ENCODE data around the gene NPLOC4. TPM values are rescaled to one million over a fixed set of nuclear protein-coding genes. Genes with fewer than 3 reads are reported as not detected.

NPLOC4 gene
- polyA plus RNA-seq, 1 of the 3 experiments (the other 2 are of a cell fraction): 88.6 TPM

GRCh38 chr17:81636505-81637288 is at the start of gene NPLOC4, which contains the start of gene TSPAN10 (continued):
- TF ChIP-seq, protein P1, sequence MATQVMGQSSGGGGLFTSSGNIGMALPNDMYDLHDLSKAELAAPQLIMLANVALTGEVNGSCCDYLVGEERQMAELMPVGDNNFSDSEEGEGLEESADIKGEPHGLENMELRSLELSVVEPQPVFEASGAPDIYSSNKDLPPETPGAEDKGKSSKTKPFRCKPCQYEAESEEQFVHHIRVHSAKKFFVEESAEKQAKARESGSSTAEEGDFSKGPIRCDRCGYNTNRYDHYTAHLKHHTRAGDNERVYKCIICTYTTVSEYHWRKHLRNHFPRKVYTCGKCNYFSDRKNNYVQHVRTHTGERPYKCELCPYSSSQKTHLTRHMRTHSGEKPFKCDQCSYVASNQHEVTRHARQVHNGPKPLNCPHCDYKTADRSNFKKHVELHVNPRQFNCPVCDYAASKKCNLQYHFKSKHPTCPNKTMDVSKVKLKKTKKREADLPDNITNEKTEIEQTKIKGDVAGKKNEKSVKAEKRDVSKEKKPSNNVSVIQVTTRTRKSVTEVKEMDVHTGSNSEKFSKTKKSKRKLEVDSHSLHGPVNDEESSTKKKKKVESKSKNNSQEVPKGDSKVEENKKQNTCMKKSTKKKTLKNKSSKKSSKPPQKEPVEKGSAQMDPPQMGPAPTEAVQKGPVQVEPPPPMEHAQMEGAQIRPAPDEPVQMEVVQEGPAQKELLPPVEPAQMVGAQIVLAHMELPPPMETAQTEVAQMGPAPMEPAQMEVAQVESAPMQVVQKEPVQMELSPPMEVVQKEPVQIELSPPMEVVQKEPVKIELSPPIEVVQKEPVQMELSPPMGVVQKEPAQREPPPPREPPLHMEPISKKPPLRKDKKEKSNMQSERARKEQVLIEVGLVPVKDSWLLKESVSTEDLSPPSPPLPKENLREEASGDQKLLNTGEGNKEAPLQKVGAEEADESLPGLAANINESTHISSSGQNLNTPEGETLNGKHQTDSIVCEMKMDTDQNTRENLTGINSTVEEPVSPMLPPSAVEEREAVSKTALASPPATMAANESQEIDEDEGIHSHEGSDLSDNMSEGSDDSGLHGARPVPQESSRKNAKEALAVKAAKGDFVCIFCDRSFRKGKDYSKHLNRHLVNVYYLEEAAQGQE (IDR thresholded peaks at IDR 0.05; ENCODE audit: low read depth, low read length): peak; percentile 80
- peak; percentile 87 for TF ChIP-seq POLR2AphosphoS5 (IDR thresholded peaks at IDR 0.05; ENCODE audit: low read depth, low read length)
- TF ChIP-seq, protein P2, sequence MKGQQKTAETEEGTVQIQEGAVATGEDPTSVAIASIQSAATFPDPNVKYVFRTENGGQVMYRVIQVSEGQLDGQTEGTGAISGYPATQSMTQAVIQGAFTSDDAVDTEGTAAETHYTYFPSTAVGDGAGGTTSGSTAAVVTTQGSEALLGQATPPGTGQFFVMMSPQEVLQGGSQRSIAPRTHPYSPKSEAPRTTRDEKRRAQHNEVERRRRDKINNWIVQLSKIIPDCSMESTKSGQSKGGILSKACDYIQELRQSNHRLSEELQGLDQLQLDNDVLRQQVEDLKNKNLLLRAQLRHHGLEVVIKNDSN (IDR thresholded peaks at IDR 0.05; ENCODE audit: borderline replicate concordance, low read depth): 0 out of 2 replicates have a peak, but pooled peaks have one; percentile 27
- no peak; the same call in 1 of the 2 replicates for TF ChIP-seq RAD21 (IDR thresholded peaks at IDR 0.05; ENCODE audit: low read length)
- no peak for TF ChIP-seq TEAD4 (IDR thresholded peaks at IDR 0.05; ENCODE audit: borderline replicate concordance, insufficient read depth)
- peak; percentile 70 for TF ChIP-seq FOXJ3 (CRISPR knock-in tag; IDR thresholded peaks at IDR 0.05)
- TF ChIP-seq EZH2phosphoT487 (IDR thresholded peaks at IDR 0.05; ENCODE audit: borderline replicate concordance, low read depth): no peak
- TF ChIP-seq, protein P3, sequence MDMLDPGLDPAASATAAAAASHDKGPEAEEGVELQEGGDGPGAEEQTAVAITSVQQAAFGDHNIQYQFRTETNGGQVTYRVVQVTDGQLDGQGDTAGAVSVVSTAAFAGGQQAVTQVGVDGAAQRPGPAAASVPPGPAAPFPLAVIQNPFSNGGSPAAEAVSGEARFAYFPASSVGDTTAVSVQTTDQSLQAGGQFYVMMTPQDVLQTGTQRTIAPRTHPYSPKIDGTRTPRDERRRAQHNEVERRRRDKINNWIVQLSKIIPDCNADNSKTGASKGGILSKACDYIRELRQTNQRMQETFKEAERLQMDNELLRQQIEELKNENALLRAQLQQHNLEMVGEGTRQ (IDR thresholded peaks at IDR 0.05; ENCODE audit: borderline replicate concordance, low read depth, low read length): no peak
- TF ChIP-seq MAX (IDR thresholded peaks at IDR 0.05; ENCODE audit: low read depth): peak; percentile 85; the same call in 1 of the 2 replicates
- TF ChIP-seq MEF2A (IDR thresholded peaks at IDR 0.05; ENCODE audit: borderline replicate concordance, low read depth): no peak

- TF ChIP-seq EZH2phosphoT487 (IDR thresholded peaks at IDR 0.05; ENCODE audit: borderline replicate concordance, low read depth) (no peak), PBX3 (IDR thresholded peaks at IDR 0.05) (no peak), RFX5 (IDR thresholded peaks at IDR 0.05; ENCODE audit: low read length) (no peak), POLR2AphosphoS5 (IDR thresholded peaks at IDR 0.05; ENCODE audit: low read depth, low read length) (no peak), MXI1 (IDR thresholded peaks at IDR 0.05; ENCODE audit: low read depth, low read length) (no peak), MEF2A (IDR thresholded peaks at IDR 0.05; ENCODE audit: borderline replicate concordance, low read depth) (no peak), JUND (IDR thresholded peaks at IDR 0.05) (no peak), FOXJ3 (CRISPR knock-in tag; IDR thresholded peaks at IDR 0.05) (no peak)
- peaks cover 55 to 64% of the 10 kb centered on the region in 2 experiments for H3K36me3 ChIP-seq (replicated peaks in 1 of 2; ENCODE audit: control insufficient read depth in 1 of 2, insufficient read depth in 2 of 2, low read length in 1 of 2)
- H3K4me3 ChIP-seq (ENCODE audit: low read depth in 2 of 2, low read length in 1 of 2): no peak overlapping the region
- peaks cover 96% of the 10 kb centered on the region for H3K79me2 ChIP-seq (ENCODE audit: insufficient read depth)
- 96% methylated on average over 19 of the region's 20 CpGs for WGBS (ENCODE audit: low lambda C conversion rate)
- no peaks in the 10 kb centered on the region for H3K9me3 ChIP-seq
- no peak for DNase-seq
- ChIA-PET POLR2A (no interaction called here), CTCF (interaction anchor here (1.8 kb wide), 1 partner anchor 10 kb away, joined by 8 read pairs; no protein-coding TSS in a partner anchor)
- peaks cover 19 to 21% of the 10 kb centered on the region in 2 experiments; a peak in 3 of 4 replicates for H3K4me1 ChIP-seq (ENCODE audit: control insufficient read depth in 1 of 2, insufficient read depth in 2 of 2, low read depth in 1 of 2, low read length in 1 of 2)
- H4K20me1 ChIP-seq (ENCODE audit: insufficient read depth): peaks cover 72% of the 10 kb centered on the region
- H3K9me2 ChIP-seq: no peaks in the 10 kb centered on the region
- no peak overlapping the region for H2AFZ ChIP-seq (ENCODE audit: low read depth)
- no peak overlapping the region; the same call in 1 of the 2 replicates for H3K9ac ChIP-seq
- peaks cover 14% of the 10 kb centered on the region for H3F3A ChIP-seq (replicated peaks; ENCODE audit: insufficient read depth)
- no peak overlapping the region for H3K4me2 ChIP-seq
- H3K27ac ChIP-seq (ENCODE audit: low read depth in 2 of 2, low read length in 1 of 2): no peak overlapping the region
- no peaks in the 10 kb centered on the region for H3K27me3 ChIP-seq (ENCODE audit: insufficient read depth)
Measured at GRCh38 chr17:81686614-81687013, 49.7 kb upstream of the NPLOC4 start.

Measured in SK-N-SH (cell line).